Loucy (cell line): ENCODE results near the gene ACTR3C.

Source experiments
- H2AFZ ChIP-seq: fragments of 200-600 bp; sonication (generic); 2 replicates; pipeline ENCODE4 v1.6.0; 2016; ENCODE audit warnings: antibody characterized with exemption, mild to moderate bottlenecking, low read length, moderate library complexity
- H3F3A ChIP-seq: fragments of 200-600 bp; 2 replicates; pipeline ENCODE4 v1.6.0; 2016; ENCODE audit warnings: antibody characterized with exemption, low read depth, mild to moderate bottlenecking
- H3K27me3 ChIP-seq: fragments of 200-600 bp; sonication (generic); 2 replicates; pipeline ENCODE4 v1.6.1; 2014; ENCODE audit warnings: low read length, mild to moderate bottlenecking; ENCODE audit not compliant: insufficient read depth, poor library complexity, severe bottlenecking
- H3K36me3 ChIP-seq: fragments of 200-600 bp; sonication (generic); 2 replicates; pipeline ENCODE4 v1.6.1; 2016; ENCODE audit warnings: low read length; ENCODE audit not compliant: insufficient read depth
- H3K4me1 ChIP-seq: fragments of 200-600 bp; sonication (generic); 2 replicates; pipeline ENCODE4 v1.5.1; 2014; ENCODE audit warnings: low read length, mild to moderate bottlenecking; ENCODE audit not compliant: insufficient read depth, poor library complexity, severe bottlenecking
- H3K4me2 ChIP-seq: fragments of 200-600 bp; sonication (generic); 2 replicates; pipeline ENCODE4 v1.6.0; 2014; ENCODE audit warnings: antibody characterized with exemption, low read length, low read depth, mild to moderate bottlenecking; ENCODE audit not compliant: poor library complexity, severe bottlenecking
- H3K4me3 ChIP-seq: fragments of 200-600 bp; sonication (generic); 2 replicates; pipeline ENCODE4 v1.5.1; 2014; ENCODE audit warnings: low read length, mild to moderate bottlenecking, mixed read lengths; ENCODE audit not compliant: poor library complexity, severe bottlenecking
- H3K79me2 ChIP-seq: fragments of 200-600 bp; sonication (generic); 2 replicates; pipeline ENCODE4 v1.6.1; 2014; ENCODE audit warnings: low read length; ENCODE audit not compliant: insufficient read depth
- H3K9ac ChIP-seq: fragments of 200-600 bp; sonication (generic); 2 replicates; pipeline ENCODE4 v1.6.0; 2014; ENCODE audit warnings: mild to moderate bottlenecking, low read depth, low read length, moderate library complexity; ENCODE audit not compliant: poor library complexity, severe bottlenecking
- H3K9me2 ChIP-seq: fragments of 200-600 bp; sonication (generic); replicated peaks from 2 replicates; pipeline ENCODE4 v1.6.1; 2016; ENCODE audit warnings: low read depth, low read length, mixed read lengths
- H3K9me3 ChIP-seq: fragments of 200-600 bp; sonication (generic); 2 replicates; pipeline ENCODE4 v1.6.1; 2014; ENCODE audit warnings: mild to moderate bottlenecking, antibody characterized with exemption, low read length, low read depth; ENCODE audit not compliant: insufficient read depth
- H4K20me1 ChIP-seq: fragments of 200-600 bp; sonication (generic); 2 replicates; pipeline ENCODE4 v1.6.0; 2014; ENCODE audit warnings: antibody characterized with exemption, low read length, mild to moderate bottlenecking; ENCODE audit not compliant: insufficient read depth, poor library complexity, severe bottlenecking
- CTCF ChIP-seq: fragments of 200-600 bp; sonication (generic); conservative IDR thresholded peaks from 2 replicates; pipeline ENCODE4 v1.5.1; 2014; ENCODE audit warnings: mild to moderate bottlenecking, antibody characterized with exemption, low read length
- EZH2phosphoT487 ChIP-seq: fragments of 200-600 bp; IDR thresholded peaks from 2 replicates; pipeline ENCODE4 v1.6.1; 2018; ENCODE audit warnings: antibody characterized with exemption, mild to moderate bottlenecking, moderate library complexity, borderline replicate concordance

ACTR3C gene

DNA sequence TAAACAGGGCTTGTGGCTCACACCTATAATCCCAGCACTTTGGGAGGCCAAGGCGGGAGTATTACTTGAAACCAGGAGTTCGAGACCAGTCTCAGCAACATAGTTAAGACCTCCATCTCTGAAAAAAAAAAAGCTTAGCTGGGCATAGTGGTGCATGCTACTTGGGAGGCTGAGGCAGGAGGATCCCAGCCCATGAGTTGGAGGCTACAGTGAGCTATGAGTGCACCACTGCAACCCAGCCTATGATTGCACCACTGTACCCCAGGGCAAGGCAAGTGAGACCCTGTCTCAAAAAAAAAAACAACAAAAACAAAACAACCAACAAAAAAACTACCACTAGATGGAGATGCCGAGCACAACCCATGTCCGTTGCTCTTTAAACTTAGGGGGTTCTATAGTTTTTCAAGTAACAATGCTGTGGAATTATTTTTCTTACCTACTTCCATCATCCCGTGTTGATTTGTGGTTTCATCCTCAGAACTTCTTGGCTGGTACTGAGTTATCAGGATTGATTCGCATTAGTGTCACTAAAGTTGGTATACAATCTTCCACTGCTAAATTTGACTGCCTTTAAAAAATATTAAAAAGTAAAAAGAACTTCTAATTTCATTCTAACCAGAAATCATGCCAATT is 33.0 kb upstream of the ACTR3C start:
- Histone ChIP-seq H3F3A (peaks cover 2% of the 10 kb centered on the region; the same call in 1 of the 2 replicates), H3K9me2 (no peaks in the 10 kb centered on the region), H2AFZ (no peak overlapping the region), H3K79me2 (no peaks in the 10 kb centered on the region), H3K36me3 (no peaks in the 10 kb centered on the region), H3K9me3 (no peaks in the 10 kb centered on the region), H3K4me1 (peaks cover 26% of the 10 kb centered on the region), H3K27me3 (no peaks in the 10 kb centered on the region), H3K9ac (peak overlapping the region; percentile 24), H3K4me2 (peak overlapping the region; percentile 58), H4K20me1 (no peaks in the 10 kb centered on the region), H3K4me3 (peak overlapping the region; percentile 37)
- TF ChIP-seq EZH2phosphoT487, result no peak
- TF ChIP-seq CTCF, result peak; percentile 82

DNA sequence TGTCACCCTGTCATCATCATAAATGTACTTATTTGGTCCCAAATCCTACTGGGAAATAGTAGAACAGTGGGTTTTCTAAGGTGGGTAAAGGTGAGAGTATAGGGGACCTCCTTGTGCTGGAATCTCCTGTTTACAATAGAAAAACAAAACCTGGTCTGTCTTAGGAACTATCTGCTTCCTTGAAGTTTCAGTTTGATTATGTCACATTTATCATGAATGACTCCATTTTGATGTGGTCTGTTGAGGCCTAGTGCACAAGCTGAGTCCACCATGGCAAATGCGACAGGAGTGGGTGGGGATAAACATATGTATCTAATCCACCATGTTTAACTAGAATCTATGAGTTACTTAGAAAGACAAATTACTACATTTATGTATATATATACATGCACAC is 32.3 kb upstream of the ACTR3C start:
- H3K4me2 ChIP-seq, result no peak overlapping the region
- no peaks in the 10 kb centered on the region for H3K79me2 ChIP-seq
- no peak overlapping the region for H3K9ac ChIP-seq
- H2AFZ ChIP-seq, result peak overlapping the region; percentile 68
- H3F3A ChIP-seq, result peaks cover 2% of the 10 kb centered on the region; the same call in 1 of the 2 replicates
- no peak for TF ChIP-seq EZH2phosphoT487
- TF ChIP-seq CTCF, result no peak
- H3K36me3 ChIP-seq, result no peaks in the 10 kb centered on the region
- H4K20me1 ChIP-seq, result no peaks in the 10 kb centered on the region
- peaks cover 26% of the 10 kb centered on the region for H3K4me1 ChIP-seq
- H3K27me3 ChIP-seq, result no peaks in the 10 kb centered on the region
- no peak overlapping the region for H3K4me3 ChIP-seq
- no peaks in the 10 kb centered on the region for H3K9me3 ChIP-seq
- no peaks in the 10 kb centered on the region for H3K9me2 ChIP-seq

- H2AFZ ChIP-seq, result no peak overlapping the region
These were observed 28.3 kb upstream of the ACTR3C start for GRCh38 chr7:150351587-150352194.

More at GRCh38 chr7:150351587-150352194, 28.3 kb upstream of the ACTR3C start:
- H4K20me1 ChIP-seq, result no peaks in the 10 kb centered on the region
- H3K4me1 ChIP-seq, result peaks cover 5% of the 10 kb centered on the region
- H3K9me2 ChIP-seq, result no peaks in the 10 kb centered on the region
- H3K27me3 ChIP-seq, result no peaks in the 10 kb centered on the region
- no peaks in the 10 kb centered on the region for H3K79me2 ChIP-seq
- TF ChIP-seq EZH2phosphoT487, result no peak
- no peak for TF ChIP-seq CTCF
- H3F3A ChIP-seq, result no peaks in the 10 kb centered on the region
- no peaks in the 10 kb centered on the region for H3K9me3 ChIP-seq
- no peaks in the 10 kb centered on the region for H3K36me3 ChIP-seq
- no peak overlapping the region for H3K9ac ChIP-seq
- no peak overlapping the region for H3K4me3 ChIP-seq
- H3K4me2 ChIP-seq, result no peak overlapping the region
